OCI-LY7 (cell line): ENCODE measurements around the gene VPS26A. TPM values are rescaled to one million over a fixed set of nuclear protein-coding genes. Genes with fewer than 3 reads are reported as not detected.

Experiments
- BruUV-seq: library from RNA; stranded (reverse); fragments of 400-500 nt; replicated peaks from 2 replicates; lab custom pipeline; 2021; lab: Mats Ljungman, UMichigan
- CTCF ChIA-PET: fragments of 300-600 bp; sonication (Branson Sonifier 250); formaldehyde crosslinking; loops from one replicate; lab custom pipeline; 2022; ENCODE audit warnings: antibody characterized with exemption; ENCODE audit not compliant: unreplicated experiment; lab: Charles Lee
- POLR2A ChIA-PET: fragments of 300-600 bp; sonication (Branson Sonifier 250); formaldehyde crosslinking; loops from one replicate; lab custom pipeline; 2022; ENCODE audit warnings: antibody characterized with exemption; lab: Charles Lee
- DNase-seq: peaks from one replicate; pipeline ENCODE4 v3.0.0-alpha.2; 2015; ENCODE audit warnings: low spot score
- H2AFZ ChIP-seq: fragments of 200-600 bp; sonication (generic), shearing (Covaris generic); 2 replicates; pipeline ENCODE4 v1.6.1; 2014; ENCODE audit warnings: mild to moderate bottlenecking, antibody characterized with exemption, low read length, moderate library complexity
- H3K27ac ChIP-seq: fragments of 200-600 bp; sonication (generic); 2 replicates; pipeline ENCODE4 v1.5.1; 2014; ENCODE audit warnings: mixed run types, low read depth, mild to moderate bottlenecking, moderate library complexity, low read length, inconsistent platforms; ENCODE audit not compliant: poor library complexity, severe bottlenecking
- H3K36me3 ChIP-seq: fragments of 200-600 bp; sonication (generic); 2 replicates; pipeline ENCODE4 v1.6.1; 2014; ENCODE audit warnings: mild to moderate bottlenecking, antibody characterized with exemption, low read length, moderate library complexity, mixed read lengths; ENCODE audit not compliant: insufficient read depth
- H3K4me1 ChIP-seq: fragments of 200-600 bp; sonication (generic); 2 replicates; pipeline ENCODE4 v1.5.1; 2014; ENCODE audit warnings: mild to moderate bottlenecking, low read length; ENCODE audit not compliant: insufficient read depth, poor library complexity, severe bottlenecking
- H3K4me2 ChIP-seq: fragments of 200-600 bp; sonication (generic); 2 replicates; pipeline ENCODE4 v1.6.1; 2014; ENCODE audit warnings: mild to moderate bottlenecking, low read length
- H3K4me3 ChIP-seq: fragments of 200-600 bp; sonication (generic); 2 replicates; pipeline ENCODE4 v1.5.1; 2014; ENCODE audit warnings: mild to moderate bottlenecking, low read depth, low read length; ENCODE audit not compliant: poor library complexity, severe bottlenecking
- H3K79me2 ChIP-seq: fragments of 200-600 bp; sonication (generic); 2 replicates; pipeline ENCODE4 v1.6.1; 2016; ENCODE audit warnings: low read depth, mild to moderate bottlenecking, low read length, moderate library complexity, mixed read lengths; ENCODE audit not compliant: insufficient read depth
- H3K9me2 ChIP-seq: fragments of 200-600 bp; sonication (generic); 2 replicates; pipeline ENCODE4 v1.6.1; 2016; ENCODE audit warnings: mild to moderate bottlenecking, low read length, mixed read lengths; ENCODE audit not compliant: insufficient read depth
- H3K9me3 ChIP-seq: fragments of 200-600 bp; sonication (generic); 2 replicates; pipeline ENCODE4 v1.6.1; 2014; ENCODE audit warnings: mild to moderate bottlenecking, mixed run types, low read length, mixed read lengths
- H4K20me1 ChIP-seq: fragments of 200-600 bp; sonication (generic); 2 replicates; pipeline ENCODE4 v1.6.1; 2014; ENCODE audit warnings: mild to moderate bottlenecking, antibody characterized with exemption, low read length, moderate library complexity, mixed read lengths; ENCODE audit not compliant: insufficient read depth
- CTCF ChIP-seq: fragments of 200-600 bp; sonication (generic); conservative IDR thresholded peaks from 2 replicates; pipeline ENCODE4 v1.5.1; 2014; ENCODE audit warnings: mild to moderate bottlenecking, antibody characterized with exemption, low read length, moderate library complexity, mixed read lengths
- EZH2phosphoT487 ChIP-seq: fragments of 200-600 bp; sonication (generic); IDR thresholded peaks from 2 replicates; pipeline ENCODE4 v1.6.1; 2018; ENCODE audit warnings: low read depth, borderline replicate concordance, mild to moderate bottlenecking, mixed run types, antibody characterized with exemption, low read length, moderate library complexity, mixed read lengths
- intact Hi-C: fragments of 100-400 bp; cut with micrococcal nuclease; formaldehyde crosslinking; loops from one replicate; pipeline ENCODE4 v1.10.0; 2022; ENCODE audit not compliant: unreplicated experiment
- total RNA-seq, 2 experiments: library from RNA; depleted of rRNA in 1 of 2; stranded (reverse); fragments of >200 nt in 1 of 2; shearing (Covaris generic) in 1 of 2; gene quantifications; 2 replicates each; pipeline ENCODE4 v1.2.3, GENCODE V29; 2014 to 2022

Gene VPS26A
- total RNA-seq, 2 experiments from 2014 or later = 10.0 to 41.7 TPM

GRCh38 chr10:69214666-69215131 lies 90.7 kb downstream of the VPS26A start:
- CTCF ChIA-PET = no interaction called here
- no peaks in the 10 kb centered on the region for H3K9me3 ChIP-seq
- peaks cover under 1% of the 10 kb centered on the region; the same call in 1 of the 2 replicates for H3K36me3 ChIP-seq
- no peaks in the 10 kb centered on the region for H3K9me2 ChIP-seq
- H3K79me2 ChIP-seq = no peaks in the 10 kb centered on the region
- TF ChIP-seq EZH2phosphoT487 = no peak
- no peak for TF ChIP-seq CTCF
- H3K27ac ChIP-seq = no peak overlapping the region
- BruUV-seq = no TSS peak
- no peaks in the 10 kb centered on the region for H3K4me1 ChIP-seq
- no peak for DNase-seq
- POLR2A ChIA-PET = interaction anchor here (0.6 kb wide), 1 partner anchor 653 kb away, joined by 4 read pairs; no protein-coding TSS in a partner anchor
- no peak overlapping the region for H2AFZ ChIP-seq
- H4K20me1 ChIP-seq = no peaks in the 10 kb centered on the region
- H3K4me3 ChIP-seq = no peak overlapping the region
- no peak overlapping the region for H3K4me2 ChIP-seq
- intact Hi-C loops = no loop called here

GRCh38 chr10:69215405-69216171 lies 91.6 kb downstream of the VPS26A start:
- POLR2A ChIA-PET = interaction anchor here (0.6 kb wide), 1 partner anchor 652 kb away, joined by 4 read pairs; no protein-coding TSS in a partner anchor
- no peak for DNase-seq
- H3K9me3 ChIP-seq = no peaks in the 10 kb centered on the region
- CTCF ChIA-PET = no interaction called here
- no peaks in the 10 kb centered on the region for H3K79me2 ChIP-seq
- no peaks in the 10 kb centered on the region for H3K36me3 ChIP-seq
- no peak overlapping the region for H3K4me2 ChIP-seq
- BruUV-seq = no TSS peak
- H3K4me3 ChIP-seq = no peak overlapping the region
- H3K4me1 ChIP-seq = no peaks in the 10 kb centered on the region
- intact Hi-C loops = no loop called here
- TF ChIP-seq CTCF = no peak
- no peaks in the 10 kb centered on the region for H4K20me1 ChIP-seq
- no peaks in the 10 kb centered on the region for H3K9me2 ChIP-seq
- peak overlapping the region; percentile 67; the same call in 1 of the 2 replicates for H2AFZ ChIP-seq
- H3K27ac ChIP-seq = no peak overlapping the region

- TF ChIP-seq EZH2phosphoT487 = no peak
- DNase-seq = no peak
- CTCF ChIA-PET = interaction anchor here (0.5 kb wide), 1 partner anchor 115 kb away, joined by 3 read pairs; no protein-coding TSS in a partner anchor
- POLR2A ChIA-PET = no interaction called here
- no TSS peak for BruUV-seq
- Histone ChIP-seq H3K79me2 (no peaks in the 10 kb centered on the region), H3K4me3 (no peak overlapping the region), H4K20me1 (no peaks in the 10 kb centered on the region), H3K27ac (no peak overlapping the region), H3K4me2 (no peak overlapping the region), H3K36me3 (no peaks in the 10 kb centered on the region), H3K9me3 (no peaks in the 10 kb centered on the region), H2AFZ (no peak overlapping the region), H3K4me1 (peaks cover under 1% of the 10 kb centered on the region), H3K9me2 (no peaks in the 10 kb centered on the region)
- intact Hi-C loops = no loop called here
These were observed 92.7 kb downstream of the VPS26A start for GRCh38 chr10:69216577-69217118.
